HG02588 (cell line): Measurements from ENCODE around the gene SMAD4.
"Not testable (repeated sequence)": the region's sequence is repeated elsewhere in the genome, so short reads cannot be mapped to it uniquely, and the experiment has no call there.

ENCODE experiments used
- ATAC-seq: cut with Tn5 transposase; IDR thresholded peaks from one replicate; pipeline ENCODE4 v1.9.1; 2021; ENCODE audit warnings: mild to moderate bottlenecking, moderate library complexity; ENCODE audit not compliant: unreplicated experiment

Gene SMAD4

DNA sequence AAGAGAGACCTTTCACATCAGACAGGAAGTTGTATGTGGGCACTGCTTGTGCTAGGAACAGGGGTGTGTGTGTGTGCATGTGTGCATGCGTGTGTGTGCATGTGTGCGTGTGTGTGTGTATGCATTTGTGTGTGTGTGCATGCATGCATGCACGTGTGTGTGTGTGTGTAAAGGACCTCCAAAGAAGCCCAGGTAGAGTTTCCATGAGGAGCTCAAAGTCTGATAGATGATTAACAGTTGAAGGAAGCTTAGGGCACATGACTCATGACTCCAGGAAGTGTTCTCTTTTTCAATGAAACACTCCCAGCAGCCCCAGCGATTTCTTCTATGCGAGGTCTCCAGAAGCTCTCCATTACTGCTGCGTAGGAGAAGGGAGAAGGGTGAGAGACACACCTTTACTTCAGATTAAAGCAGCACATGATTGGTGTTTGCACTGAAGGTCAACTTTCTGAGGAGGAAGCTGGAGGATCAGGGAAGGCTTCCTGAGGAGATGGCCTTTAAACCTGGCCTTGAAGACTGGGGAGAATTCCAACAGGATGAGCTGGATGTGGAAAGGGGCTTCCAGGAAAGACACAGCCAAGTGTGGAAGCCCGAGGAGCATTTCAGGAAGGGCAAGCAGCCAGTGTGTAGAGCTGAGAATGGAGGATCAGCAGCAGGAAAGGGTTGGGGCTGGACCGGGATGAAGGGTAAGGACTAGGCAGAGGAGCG is 77.7 kb downstream of the SMAD4 start:
- no peak for ATAC-seq

DNA sequence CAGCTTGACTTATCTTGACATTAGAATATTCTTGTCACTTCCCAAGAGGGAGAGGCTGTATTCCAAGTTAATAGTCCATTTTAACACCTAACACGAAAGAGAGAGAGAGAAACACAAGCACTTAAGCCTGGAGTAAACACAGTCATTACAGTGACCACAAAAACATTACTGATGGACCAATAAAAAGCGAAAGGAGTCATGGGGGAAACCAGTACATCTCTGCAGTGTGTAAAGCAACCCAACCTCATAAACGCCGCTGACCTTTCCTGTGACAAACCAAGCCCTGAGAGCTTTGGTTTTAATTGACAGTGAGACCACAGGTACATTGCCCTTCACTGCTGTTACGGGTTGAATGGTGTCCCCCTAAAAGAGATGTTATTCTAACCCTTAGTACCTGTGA is 78.3 kb downstream of the SMAD4 start:
- no peak for ATAC-seq

DNA sequence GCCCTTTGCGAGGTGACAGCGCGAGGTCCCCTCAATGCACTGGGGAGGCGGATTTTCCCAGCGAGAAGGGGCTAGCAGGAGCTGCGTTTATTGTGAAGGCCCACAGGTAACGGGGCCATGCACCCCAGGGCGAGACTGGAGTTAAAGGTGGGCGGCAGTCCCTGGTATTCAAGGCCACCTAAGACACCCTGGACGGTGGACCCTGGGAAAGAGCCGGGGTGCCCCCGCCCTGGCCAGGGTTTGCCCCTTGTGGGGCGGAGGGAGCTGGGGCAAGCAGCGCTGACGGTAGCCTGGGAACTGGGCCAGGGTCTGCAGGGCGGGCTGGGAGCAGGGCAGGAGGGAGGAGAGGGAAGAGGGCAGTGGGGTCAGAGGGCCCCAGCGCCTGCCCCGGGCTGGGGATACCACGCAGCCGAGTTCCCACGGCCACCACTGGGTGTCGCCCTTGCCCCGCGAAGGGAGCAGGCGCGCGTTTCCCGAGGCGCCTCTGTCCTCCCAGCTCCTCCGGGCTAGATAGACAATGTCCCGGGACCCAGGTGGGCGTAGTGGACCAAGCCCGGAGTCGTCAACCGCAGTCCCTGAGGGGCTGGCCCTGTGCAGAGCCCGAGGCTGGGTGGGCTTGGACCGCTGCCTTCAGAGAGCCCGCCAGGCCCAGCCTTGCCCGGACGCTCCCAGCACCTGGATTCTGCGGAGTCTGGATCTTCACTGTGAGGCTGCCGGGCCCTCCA is 80.2 kb downstream of the SMAD4 start:
- peak; percentile 82 for ATAC-seq

DNA sequence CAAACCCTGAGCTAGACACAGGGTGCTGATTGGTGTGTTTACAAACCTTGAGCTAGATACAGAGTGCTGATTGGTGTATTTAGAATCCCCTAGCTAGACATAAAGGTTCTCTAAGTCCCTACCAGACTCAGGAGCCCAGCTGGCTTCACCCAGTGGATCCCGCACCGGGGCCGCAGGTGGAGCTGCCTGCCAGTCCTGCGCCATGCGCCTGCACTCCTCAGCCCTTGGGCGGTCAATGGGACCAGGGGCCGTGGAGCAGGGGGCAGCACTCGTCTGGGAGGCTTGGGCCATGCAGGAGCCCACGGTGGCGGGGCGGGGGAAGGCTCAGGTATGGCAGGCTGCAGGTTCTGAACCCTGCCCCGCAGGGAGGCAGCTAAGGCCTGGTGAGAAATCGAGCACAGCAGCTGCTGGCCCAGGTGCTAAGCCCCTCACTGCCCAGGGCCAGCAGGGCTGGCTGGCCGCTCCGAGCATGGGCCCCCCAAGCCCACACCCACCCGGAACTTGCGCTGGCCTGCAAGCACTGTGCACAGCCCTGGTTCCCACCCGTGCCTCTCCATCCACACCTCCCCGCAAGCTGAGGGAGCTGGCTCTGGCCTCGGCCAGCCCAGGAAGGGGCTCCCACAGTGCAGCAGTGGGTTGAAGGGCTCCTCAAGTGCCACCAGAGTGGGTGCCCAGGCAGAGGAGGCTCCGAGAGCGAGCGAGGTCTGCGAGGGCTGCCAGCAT is 81.8 kb downstream of the SMAD4 start:
- not testable (repeated sequence) for ATAC-seq

DNA sequence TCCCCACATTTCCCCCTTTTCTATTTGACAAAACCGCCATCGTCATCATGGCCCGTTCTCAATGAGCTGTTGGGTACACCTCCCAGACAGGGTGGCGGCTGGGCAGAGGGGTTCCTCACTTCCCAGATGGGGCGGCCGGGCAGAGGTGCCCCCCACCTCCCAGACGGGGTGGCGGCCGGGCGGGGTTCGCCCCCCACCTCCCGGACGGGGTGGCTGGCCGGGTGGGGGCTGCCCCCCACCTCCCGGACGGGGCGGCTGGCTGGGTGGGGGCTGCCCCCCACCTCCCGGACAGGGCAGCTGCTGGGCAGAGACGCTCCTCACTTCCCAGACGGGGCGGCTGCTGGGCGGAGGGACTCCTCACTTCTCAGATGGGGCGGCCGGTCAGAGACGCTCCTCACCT is 87.0 kb downstream of the SMAD4 start:
- ATAC-seq, result not testable (repeated sequence)

DNA sequence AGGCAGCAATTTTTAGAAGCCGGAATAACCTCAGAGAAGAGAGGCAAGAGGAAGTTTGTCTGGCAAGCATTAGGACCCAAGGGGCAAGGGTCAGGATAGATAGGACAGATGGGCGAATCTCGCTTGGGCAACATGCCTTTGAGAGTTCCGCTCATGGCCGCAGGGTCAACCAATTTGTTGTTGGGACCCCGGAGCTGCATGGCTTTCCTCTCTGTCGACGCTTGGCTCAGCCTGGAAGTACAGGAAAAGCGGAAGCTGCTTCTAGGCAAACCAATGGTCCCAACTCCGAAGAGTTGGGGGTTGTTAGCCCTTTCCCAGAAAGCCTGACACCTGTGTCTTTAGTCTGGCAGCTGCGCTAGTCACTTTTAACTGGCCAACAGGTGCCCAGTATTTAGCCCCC is 89.5 kb downstream of the SMAD4 start:
- not testable (repeated sequence) for ATAC-seq

DNA sequence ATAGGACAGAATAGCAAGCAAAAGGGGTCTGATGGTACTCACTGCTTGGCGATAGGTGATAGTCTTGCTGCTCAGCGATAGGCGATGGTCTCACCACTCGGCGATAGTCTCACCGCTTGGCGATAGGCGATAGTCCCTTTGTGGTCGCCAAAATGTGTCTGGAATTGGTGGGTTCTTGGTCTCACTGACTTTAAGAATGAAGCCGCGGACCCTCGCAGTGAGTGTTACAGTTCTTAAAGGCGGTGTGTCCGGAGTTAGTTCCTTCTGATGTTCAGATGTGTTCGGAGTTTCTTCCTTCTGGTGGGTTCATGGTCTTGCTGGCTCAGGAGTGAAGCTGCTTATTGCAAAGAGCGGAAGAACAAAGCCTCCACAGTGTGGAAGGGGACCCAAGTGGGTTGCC is 90.0 kb downstream of the SMAD4 start:
- not testable (repeated sequence) for ATAC-seq

DNA sequence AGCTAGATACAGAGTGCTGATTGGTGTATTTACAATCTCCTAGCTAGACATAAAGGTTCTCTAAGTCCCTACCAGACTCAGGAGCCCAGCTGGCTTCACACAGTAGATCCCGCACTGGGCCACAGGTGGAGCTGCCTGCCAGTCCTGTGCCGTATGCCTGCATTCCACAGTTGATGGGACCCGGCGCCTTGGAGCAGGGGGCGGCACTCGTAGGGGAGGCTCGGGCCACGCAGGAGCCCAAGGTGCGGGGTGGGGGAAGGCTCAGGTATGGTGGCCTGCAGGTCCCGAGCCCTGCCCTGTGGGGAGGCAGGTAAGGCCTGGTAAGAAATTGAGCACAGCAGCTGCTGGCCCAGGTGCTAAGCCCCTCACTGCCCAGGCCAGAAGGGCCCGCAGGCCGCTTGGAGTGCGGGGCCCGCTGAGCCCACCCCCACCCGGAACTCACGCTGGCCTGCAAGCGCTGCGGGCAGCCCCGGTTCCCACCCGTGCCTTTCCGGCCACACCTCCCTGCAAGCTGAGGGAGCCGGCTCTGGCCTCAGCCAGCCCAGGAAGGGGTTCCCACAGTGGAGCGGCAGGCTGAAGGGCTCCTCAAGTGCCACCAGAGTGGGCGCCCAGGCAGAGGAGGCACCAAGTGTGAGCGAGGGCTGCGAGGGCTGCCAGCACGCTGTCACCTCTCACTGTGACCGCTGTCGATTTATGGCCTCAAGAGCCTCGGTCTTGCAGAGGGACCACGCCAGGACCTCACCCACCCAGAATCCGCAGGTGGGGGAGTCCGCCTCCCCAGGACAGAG is 91.0 kb downstream of the SMAD4 start:
- no peak for ATAC-seq

DNA sequence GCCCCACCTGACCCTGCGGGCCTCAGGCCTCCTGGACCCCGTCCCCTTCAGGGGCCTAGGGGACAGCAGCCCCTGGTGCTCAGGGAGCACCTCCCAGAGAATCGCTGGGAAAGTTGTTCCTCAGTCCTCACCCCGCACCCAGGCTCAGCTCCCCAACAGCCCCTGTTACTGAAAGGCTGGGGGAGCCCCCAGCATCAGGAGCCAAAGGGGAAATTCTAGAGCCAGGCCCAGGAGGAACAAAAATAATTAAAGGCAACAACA is 91.5 kb downstream of the SMAD4 start:
- no peak for ATAC-seq

DNA sequence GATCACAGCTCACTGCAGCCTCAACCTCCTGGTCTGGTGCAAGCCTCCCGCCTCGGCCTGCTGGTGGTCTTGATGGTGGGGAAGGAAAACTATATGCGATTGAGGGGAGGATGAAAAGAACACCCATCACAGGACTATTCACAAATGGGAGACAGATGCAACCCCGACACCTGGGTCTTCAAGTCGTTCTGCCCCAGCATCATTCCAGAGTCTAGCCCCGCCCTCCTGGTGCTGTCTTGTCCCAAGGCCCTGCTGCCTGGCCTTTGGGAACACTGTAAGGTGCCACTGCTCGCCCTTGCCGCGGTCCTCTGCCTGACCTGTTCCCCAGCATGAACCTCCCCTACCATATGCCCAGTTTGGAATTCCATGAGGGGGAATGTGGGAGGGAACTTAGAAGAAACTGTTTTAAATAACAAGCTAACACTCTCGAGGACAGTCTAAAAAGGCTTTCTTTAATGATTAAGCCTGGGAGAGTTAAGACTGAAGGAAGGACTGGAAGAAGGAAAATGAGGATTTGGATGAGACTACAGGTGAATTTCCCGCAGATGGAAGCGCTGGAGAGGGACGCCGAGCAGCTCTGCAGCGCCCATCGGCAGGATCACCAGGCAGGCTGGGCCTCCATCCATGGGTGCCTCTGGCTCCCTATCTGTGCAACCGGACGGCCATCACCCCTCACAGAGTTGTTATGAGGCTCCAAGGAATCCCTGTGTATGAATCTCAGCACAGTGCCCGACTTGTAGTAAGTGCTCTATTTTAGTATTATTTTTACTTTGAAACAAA is 92.4 kb downstream of the SMAD4 start:
- no peak for ATAC-seq

DNA sequence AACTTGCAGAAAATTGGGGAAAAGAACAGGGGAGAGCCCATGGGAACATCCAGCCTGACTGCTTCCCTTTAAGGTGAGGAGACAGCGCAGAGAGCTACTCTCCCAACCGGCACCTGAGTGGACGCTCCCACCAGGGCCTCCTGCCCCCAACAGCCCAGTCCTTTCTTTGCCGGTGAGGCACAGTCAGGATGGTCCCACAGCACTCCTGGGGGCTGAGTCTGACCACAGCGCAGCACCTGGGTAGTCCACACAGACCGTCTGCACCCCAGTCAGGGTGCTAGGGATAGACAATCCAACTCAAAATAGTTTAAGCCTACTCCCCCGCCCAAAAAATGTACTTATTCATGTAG is 93.0 kb downstream of the SMAD4 start:
- no peak for ATAC-seq

DNA sequence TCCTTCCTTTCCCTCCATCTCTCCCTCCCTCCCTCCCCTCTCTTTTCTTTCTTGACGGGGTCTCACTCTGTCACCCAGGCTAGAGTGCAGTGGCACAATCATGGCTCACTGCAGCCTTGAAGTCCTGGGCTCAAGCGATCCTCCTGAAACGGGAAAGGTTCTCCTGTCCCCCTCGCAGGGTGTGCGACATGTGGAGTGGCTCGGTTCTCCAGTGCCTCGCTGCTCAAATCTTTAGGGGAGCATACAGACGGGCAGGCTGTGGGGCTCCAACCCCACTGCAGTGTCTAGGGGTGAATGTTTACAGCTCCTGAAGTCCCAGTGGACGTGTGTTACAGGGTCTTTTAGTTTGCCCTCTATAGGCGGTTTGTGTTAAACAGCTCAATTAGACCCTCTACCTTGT is 93.5 kb downstream of the SMAD4 start:
- ATAC-seq, result no peak

DNA sequence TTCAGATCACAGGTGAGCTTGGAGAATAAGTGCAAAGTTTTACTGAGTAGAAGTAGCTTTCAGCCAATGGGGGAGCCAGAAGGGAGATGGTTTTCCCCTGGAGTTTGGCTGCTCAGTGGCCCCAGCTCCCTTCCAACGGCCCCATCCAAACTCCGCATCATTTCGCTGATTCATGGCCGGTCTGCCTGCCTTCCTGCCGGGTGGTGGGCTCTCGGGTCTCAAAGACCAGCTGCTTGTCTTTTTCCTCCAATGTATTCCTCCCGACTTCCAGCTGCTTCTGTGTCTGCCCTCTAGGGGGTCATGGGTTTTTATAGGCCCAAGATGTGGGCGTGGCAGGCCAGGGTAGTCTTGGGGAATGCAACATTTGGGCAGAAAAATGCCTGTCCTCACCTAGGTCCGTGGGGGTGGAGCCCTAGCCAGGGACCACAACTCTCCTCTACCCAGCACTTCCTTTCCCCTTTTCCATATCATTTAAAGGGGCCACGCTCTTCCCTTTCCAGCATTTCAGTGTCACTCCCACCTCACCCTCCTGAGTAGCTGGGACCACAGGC is 94.0 kb downstream of the SMAD4 start:
- no peak for ATAC-seq

DNA sequence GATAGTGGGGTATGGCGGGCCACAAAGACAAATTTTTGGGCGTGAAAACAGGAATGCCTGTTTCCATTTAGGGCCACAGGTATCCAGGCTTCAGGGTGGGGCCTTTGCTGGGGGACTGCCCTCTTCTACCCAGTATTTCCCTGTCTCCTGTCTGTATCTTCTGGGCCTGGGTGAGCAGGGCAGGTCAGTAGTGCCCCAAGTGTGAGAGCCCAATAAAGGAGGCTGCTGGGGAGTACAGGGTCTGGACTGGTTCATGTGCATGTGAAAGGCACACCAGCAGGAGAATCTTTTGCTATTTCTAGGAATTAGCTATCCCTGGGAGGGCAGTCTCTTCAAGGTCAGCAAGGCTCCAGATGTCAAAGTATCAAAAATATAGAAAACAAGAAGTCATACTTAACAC is 96.0 kb downstream of the SMAD4 start:
- no peak for ATAC-seq

DNA sequence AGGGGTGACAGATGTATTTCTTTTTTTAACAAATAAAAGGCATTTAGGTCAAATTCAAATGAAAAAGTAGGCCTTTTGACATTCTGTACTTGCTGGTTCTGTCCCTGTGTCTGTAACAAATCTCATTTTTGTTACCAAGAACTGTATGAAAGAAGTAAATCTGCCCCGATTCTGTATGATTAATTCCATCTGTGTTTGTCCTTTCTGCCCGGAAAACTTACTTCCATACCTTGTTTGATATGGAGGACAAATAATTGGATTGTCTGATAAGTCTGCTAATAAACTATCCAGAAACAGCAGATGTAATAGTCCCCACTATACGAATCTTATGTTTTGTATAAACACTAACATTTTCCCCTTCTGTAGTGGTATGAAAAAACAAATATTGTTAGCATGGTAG is 97.7 kb downstream of the SMAD4 start:
- no peak for ATAC-seq

DNA sequence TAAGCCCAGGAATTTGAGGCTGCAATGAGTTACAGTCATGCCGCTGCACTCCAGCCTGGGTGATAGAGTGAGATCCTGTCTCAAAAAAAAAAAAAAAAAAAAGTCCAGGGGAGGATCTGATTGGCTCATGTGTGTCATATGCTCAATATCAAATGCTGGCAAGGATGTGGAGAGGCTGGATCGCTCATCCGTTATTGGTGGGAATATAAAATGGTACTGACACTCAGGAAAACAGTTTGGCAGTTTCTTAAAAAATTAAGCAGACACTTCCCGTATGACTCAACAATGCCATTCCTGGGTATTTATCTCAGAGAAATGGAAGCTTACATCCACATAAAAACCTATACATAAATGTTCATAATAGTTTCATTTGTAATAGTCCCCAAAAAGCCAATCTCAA is 98.5 kb downstream of the SMAD4 start:
- no peak for ATAC-seq

DNA sequence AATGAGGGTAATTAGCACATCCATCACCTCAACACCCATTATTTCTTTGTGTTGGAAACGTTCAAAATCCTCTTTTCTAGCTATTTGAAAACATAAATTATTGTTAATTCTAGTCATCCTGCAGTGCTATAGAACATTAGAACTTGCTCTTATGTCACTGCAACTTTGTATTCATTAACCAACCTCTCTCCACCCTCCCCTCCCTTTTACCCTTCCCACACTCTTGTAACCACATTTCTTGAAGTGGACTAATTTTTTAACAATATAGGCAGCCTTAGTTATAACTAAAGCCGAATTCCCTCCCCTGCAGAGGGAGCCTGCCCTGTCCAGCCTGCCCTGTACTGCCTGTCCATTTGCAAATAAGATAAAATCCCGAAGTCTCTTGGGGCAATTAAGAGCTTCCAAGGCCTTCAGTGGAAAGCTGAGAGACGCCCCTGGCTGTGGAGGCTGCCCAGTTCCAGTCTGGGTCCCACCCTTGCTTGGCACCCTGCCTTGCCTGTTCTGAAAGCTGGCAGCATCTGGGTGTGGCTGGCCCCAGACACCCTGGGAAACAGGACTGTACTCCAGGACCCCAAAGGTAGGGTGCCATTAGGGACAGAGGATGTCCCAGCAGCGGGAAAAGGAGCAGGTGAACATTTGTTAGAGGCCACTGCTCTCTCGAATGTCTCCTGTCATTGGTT is 102.4 kb downstream of the SMAD4 start:
- ATAC-seq, result no peak

DNA sequence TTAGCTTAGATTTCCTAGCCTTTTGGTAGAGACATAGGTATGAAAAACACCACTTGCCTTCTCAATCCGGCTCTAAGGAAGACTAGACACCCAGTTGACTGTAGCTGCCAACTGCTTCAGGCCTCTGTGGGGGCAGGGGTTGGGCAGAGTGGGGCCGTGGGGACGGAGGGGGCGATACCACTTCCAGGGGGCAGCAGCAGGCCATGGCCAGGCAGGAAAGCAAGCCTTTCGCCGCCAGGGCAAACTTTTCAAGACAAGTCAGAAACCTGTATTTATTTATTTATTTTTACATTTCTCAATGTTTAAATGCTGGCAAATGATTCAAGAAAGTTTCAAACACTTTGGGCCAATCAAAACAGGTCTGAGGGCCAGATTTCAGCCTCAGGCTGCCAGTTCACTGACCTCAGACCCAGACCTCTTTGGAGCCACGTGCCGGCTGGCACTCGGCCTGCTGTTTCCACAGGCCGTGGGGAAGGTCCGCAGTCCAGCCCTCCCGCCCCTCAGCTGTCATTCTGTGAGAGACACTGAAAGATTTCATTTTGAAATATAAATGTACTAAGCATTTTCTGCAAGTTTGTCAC is 103.7 kb downstream of the SMAD4 start:
- no peak for ATAC-seq
